EL (cell line): ENCODE measurements around the gene EREG.
"Not testable (repeated sequence)": the region's sequence is repeated elsewhere in the genome, so short reads cannot be mapped to it uniquely, and the experiment has no call there.

Experiments used
- DNase-seq: peaks from one replicate; pipeline ENCODE4 v3.0.0-alpha.2; 2016

Gene EREG, protein sequence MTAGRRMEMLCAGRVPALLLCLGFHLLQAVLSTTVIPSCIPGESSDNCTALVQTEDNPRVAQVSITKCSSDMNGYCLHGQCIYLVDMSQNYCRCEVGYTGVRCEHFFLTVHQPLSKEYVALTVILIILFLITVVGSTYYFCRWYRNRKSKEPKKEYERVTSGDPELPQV

DNA sequence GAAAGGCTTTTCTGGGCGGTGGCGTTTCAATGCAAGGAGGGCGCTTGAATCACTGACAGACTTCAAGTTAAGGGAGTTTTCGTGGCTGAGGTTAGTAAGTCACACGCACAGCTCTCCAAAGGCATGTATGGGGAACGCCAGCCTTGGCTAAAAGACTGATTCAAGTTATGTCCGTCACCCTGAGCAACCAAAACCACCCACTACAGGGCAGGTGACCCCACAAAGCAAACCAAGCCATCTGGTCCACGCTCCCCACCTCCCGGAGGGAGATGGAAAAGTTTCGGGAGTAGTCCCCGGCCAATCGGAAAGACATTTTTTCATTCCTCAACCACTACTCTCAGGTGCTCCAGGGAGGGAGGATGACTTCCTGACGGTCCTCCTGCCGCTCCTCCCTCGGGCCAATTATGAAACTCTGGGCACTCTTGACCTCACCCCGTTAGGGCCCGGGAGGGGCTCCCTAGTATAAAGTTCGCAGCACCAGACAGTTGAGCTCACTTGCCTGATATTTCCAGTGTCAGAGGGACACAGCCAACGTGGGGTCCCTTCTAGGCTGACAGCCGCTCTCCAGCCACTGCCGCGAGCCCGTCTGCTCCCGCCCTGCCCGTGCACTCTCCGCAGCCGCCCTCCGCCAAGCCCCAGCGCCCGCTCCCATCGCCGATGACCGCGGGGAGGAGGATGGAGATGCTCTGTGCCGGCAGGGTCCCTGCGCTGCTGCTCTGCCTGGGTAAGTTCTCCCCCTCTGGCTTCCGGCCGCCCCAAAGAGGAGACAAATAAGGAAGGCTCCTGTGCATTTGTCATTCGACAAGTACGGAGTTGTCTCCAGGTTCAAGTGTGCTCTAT, at the start of gene EREG:
Gene EREG (plus strand): TSS at position 494 of the 840 bp plus-strand sequence. CDS start 164 bp downstream, at position 658.
- peak; percentile 62 for DNase-seq

DNA sequence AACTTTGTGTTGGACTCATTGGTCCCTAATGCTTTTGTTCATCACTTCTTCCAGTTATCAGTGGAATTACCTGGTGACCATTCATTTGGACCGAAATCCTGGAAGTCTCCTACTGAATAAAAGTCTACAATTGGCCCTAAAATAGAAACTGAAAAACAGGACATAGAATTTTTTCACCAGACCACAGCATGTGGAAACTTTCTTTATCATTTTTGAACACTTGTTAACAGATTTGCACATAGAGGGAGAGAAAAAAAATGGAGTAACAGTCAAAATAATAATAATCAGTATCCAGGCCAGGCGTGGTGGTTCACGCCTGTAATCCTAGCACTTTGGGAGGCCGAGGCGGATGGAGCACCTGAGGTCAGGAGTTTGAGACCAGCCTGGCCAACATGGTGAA, 49.6 kb upstream of the EREG start:
- DNase-seq: no peak

- no peak for DNase-seq
Observed at GRCh38 chr4:74316397-74316796, 48.5 kb upstream of the EREG start.

DNA sequence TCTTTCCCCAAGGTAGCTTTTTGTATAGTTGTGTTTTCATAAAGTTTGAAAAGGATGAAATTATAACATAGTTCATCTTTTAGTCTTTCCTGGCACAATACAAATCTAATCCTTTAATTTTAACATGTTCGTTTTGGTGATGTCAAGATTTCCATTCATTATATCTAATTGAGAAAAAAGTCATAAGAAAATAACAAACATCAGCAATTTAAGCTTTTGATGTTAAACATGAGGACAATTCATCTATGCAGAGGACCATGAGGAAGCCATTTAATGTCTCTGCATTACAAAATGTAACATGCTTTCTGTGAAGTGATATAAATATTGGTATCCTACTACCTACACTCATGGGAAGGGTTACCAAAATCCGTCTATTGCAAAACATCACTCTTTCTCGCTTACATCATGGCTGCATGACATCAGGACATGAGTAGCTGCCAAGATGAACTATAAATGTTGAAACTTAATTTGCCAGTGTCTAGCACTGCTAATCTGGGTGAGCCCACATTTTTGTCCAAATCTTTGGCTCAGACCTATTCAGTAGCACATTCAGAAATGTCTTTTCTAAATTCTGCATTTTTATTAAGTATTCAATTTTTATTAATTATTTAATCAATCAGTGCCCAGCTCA, 47.2 kb upstream of the EREG start:
- no peak for DNase-seq

GRCh38 chr4:74318276-74318675, 46.7 kb upstream of the EREG start:
- no peak for DNase-seq

DNA sequence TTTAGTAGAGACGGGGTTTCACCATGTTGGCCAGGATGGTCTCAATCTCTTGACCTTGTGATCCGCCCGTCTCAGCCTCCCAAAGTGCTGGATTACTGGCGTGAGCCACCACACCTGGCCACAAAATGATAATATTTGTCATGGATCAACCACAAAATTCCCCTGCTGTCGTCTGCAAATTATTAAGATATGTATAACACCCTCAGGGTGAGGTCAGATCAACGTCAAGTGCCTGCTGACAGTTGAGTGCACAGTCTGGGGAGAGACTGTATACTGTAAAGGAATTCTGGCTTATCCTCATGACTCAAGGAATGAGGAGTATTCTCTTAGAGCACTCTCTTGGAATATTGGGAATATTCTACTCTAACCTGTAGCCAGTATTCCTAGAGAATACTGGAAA, 45.5 kb upstream of the EREG start:
- peak; percentile 34 for DNase-seq

GRCh38 chr4:74320559-74321118, 44.3 kb upstream of the EREG start:
- peak; percentile 70 for DNase-seq

DNA sequence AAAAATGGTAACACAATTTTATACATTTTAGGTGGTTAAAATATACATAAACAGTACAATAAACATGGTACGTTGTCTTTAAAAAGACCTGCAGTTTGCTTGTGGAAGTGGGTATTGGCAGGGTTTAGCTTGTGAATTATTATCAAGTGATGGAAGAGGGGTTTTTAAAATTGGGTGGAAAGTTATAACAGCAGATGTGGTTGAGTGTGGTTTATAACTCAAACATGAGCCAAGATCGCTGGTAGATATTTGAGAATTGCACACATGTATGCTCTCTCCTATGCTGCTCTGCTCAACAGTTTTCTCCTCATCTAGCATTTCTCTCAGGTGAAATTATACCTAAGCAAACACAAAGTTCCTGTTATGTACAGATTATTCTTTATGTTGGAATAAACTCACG, 42.6 kb upstream of the EREG start:
- no peak for DNase-seq

- no peak for DNase-seq
Observed at GRCh38 chr4:74323663-74324062, 41.3 kb upstream of the EREG start.

- DNase-seq: no peak
Observed at GRCh38 chr4:74324262-74324661, 40.7 kb upstream of the EREG start.

DNA sequence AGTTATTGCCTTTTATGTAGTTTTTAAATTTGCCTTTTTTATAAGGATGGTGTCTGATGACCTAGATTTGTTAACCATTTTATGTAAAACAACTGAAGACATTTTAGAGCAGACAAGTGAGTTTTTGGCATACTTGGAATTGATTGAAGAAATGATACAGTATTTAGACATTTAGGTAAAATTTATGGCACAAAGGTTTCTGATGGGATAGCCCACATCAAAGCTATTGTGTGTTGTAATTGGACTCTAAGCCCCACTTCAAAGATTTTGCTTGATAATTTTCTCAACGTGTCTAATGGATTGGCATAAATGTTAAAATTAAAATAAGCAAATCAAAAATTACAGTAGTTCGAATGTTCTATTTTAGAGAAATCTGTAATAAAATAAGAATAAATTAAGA, 39.1 kb upstream of the EREG start:
- DNase-seq: no peak

DNA sequence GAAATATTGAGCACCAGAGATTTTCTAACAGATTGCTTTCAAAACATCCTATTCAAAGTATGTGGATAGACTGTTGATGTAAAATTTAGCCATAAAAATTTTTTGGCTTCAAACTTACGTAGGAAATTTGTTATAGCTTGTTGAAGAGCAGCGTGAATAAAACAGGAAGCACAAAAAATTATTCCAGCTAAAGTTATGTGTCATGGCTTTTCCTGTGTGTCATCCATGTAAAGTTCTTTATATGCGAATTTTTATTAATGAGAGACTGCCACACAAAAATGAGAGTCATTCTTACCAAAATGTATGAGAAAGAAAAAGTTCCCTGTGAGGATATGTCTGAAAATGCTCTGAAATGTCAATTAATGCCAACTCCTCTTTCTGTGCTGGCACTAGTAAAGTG, 37.2 kb upstream of the EREG start:
- DNase-seq: peak; percentile 51

DNA sequence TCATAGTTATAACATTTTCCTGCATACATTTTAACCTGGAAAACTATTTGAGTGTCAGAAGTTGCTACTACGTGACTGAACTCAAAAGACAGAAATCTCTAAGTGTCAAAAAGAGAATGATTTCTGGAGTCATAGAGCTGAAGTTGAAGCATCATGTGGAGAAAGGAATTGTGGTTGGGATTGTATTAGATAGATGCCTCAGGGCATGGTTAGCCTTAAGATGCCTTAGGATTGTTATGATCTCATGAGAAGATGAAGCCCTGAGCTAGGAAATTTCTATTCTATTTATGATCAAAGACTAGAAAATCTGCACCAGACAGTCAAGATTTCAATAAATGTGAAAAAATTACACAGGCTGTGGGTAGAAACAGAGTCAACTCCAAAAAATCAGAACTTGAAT, 36.4 kb upstream of the EREG start:
- DNase-seq: peak; percentile 63

DNA sequence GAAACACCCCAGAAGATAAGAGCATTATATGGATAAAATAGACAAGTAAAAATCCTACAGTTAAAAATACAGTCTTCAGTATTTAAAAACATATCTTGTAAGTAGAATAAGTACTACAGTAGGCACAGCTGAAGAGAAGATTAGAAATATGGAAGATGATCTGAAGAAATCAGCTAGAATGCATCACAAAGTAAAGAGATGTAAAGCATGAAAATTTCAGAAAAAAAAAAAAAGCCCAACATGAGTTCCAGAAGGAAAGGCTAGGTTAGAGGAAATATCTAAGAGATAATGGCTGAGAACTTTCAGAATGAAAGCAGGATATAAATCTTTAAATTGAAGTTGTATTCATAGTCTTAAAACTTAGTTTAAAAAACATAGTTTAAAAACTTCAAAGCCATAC, 35.6 kb upstream of the EREG start:
- no peak for DNase-seq

DNA sequence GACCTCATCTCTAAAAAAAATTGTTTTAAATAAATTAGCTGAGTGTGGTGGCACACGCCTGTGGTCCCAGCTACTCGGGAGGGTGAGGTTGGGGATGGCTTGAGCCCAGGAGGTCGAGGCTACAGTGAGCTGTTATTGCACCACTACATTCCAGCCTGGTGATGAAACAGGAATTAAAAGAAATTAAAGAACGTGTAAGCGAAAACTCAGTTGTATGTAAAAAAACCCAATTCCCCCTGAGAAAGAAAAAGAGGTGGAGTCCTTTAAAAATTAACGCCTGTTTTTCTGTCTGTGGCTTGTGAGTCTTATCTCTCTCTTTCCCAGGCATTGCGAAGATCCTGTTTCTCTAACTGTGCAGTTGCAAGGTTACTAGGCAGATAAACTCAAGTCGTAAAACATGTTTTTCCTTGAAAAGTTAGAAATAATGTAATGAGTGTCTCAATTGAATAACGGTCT, 34.6 kb upstream of the EREG start:
- no peak for DNase-seq

DNA sequence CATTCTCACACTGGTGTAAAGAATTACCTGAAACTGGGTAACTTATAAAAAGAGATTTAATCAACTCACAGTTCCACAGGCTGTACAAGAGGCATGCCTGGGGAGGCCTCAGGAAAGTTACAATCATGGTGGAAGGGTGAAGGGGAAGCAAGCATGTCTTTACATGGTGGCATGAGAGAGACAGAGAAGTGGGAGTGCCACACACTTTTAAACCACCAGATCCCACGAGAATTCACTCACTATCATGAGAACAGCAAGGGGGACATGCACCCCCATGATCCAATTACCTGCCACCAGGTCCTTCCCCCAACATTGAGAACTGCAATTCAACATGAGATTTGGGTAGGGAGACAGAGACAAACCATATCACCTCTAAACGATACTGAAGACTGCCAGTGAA, 33.7 kb upstream of the EREG start:
- no peak for DNase-seq

DNA sequence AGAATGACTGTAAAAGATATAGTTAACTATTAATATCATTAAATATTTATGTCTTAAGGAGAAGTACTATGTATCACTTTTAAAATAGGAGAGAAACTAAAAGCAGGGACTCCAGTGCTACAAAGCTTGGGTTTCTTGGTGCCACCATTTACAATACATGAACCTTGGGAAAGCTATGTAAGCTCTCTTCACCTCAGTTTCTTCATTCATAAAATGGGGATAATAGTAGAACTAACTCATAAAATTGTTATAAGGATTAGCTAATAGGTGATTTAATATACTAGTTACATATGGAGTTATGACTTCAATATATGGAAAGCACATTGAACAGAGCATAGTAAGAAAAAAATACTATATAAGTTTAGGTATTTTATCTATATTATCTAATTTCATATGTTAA, 33.0 kb upstream of the EREG start:
- no peak for DNase-seq

DNA sequence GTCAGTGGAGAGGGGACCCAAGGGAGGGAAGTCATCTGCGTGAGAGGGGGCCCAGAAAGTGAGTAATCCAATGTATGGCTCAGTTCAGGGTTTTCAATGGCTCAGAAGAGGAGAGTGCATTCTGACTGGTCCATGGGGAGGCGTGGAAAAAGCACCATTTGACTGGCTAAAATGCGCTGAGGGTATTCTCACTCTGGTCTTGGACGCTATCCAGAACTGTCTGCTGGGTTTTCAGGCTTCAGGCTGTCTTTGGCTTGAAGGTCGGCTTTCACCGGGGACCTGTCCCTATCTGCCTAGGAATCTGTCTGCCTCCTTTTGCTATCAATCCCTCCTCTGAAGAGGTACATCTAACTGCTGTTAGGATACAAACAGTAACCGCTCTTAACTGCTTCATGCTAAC, 30.3 kb upstream of the EREG start:
- DNase-seq: no peak

- no peak for DNase-seq
Observed at GRCh38 chr4:74335341-74336021, 29.5 kb upstream of the EREG start.

GRCh38 chr4:74338792-74339333, 26.1 kb upstream of the EREG start:
- DNase-seq: no peak

GRCh38 chr4:74339501-74339900, 25.4 kb upstream of the EREG start:
- no peak for DNase-seq

DNA sequence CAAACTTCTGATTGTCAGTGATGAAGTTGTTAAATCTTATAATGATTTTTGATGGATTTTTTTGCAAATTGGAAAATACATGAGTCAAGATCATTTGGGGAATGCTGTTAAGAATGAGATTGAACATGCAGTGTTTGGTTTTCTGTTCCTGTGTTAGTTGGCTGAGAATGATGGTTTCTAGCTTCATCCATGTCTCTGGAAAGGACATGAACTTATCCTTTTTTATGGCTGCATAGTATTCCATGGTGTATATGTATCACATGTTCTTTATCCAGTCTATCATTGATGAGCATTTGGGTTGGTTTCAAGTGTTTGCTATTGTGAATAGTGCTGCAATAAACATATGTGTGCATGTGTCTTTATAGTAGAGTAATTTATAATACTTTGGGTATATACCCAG, 24.5 kb upstream of the EREG start:
- not testable (repeated sequence) for DNase-seq

- no peak for DNase-seq
Observed at GRCh38 chr4:74344031-74344430, 20.9 kb upstream of the EREG start.
